ENCODE measurements around the gene KRT20. TPM values are rescaled to one million over a fixed set of nuclear protein-coding genes. Genes with fewer than 3 reads are reported as not detected.
"Not testable (repeated sequence)": the region's sequence is repeated elsewhere in the genome, so short reads cannot be mapped to it uniquely, and the experiment has no call there.

KRT20 gene
- total RNA-seq, 2 experiments from 2014 or later: not detected

- H3K27ac ChIP-seq (ENCODE audit: low read depth, low read length, poor library complexity, severe bottlenecking): no peak overlapping the region
- H3K79me2 ChIP-seq (ENCODE audit: insufficient read depth, low read depth, low read length): no peaks in the 10 kb centered on the region
- no peaks in the 10 kb centered on the region for H3K9me3 ChIP-seq (ENCODE audit: low read length)
- no peak overlapping the region for H3K4me2 ChIP-seq (ENCODE audit: low read length)
- BruUV-seq (replicated peaks): no TSS peak
- no peak for DNase-seq (ENCODE audit: low spot score)
- no peaks in the 10 kb centered on the region for H3K4me1 ChIP-seq (ENCODE audit: insufficient read depth, low read length, poor library complexity, severe bottlenecking)
- intact Hi-C loops (cut with micrococcal nuclease; ENCODE audit: unreplicated experiment): no loop called here
- ChIA-PET CTCF (ENCODE audit: unreplicated experiment) (no interaction called here), POLR2A (no interaction called here)
- H3K4me3 ChIP-seq (ENCODE audit: low read depth, low read length, poor library complexity, severe bottlenecking): no peak overlapping the region
- H3K9me2 ChIP-seq (ENCODE audit: insufficient read depth, low read length): no peaks in the 10 kb centered on the region
- TF ChIP-seq CTCF (conservative IDR thresholded peaks at IDR 0.05; ENCODE audit: low read length): no peak
- no peak for TF ChIP-seq EZH2phosphoT487 (IDR thresholded peaks at IDR 0.05; ENCODE audit: borderline replicate concordance, low read depth, low read length)
- no peaks in the 10 kb centered on the region for H3K36me3 ChIP-seq (ENCODE audit: insufficient read depth, low read length)
- no peak overlapping the region for H2AFZ ChIP-seq (ENCODE audit: low read length)
- H4K20me1 ChIP-seq (ENCODE audit: insufficient read depth, low read length): no peaks in the 10 kb centered on the region
Observed at GRCh38 chr17:40859536-40859935, 25.5 kb downstream of the KRT20 start.

- POLR2A ChIA-PET: interaction anchor here (0.5 kb wide), 1 partner anchor 29 kb away, joined by 3 read pairs; no protein-coding TSS in a partner anchor
- H3K9me3 ChIP-seq (ENCODE audit: low read length); BruUV-seq (replicated peaks); H3K4me1 ChIP-seq (ENCODE audit: insufficient read depth, low read length, poor library complexity, severe bottlenecking); H3K9me2 ChIP-seq (ENCODE audit: insufficient read depth, low read length); H3K4me3 ChIP-seq (ENCODE audit: low read depth, low read length, poor library complexity, severe bottlenecking); H3K4me2 ChIP-seq (ENCODE audit: low read length); H4K20me1 ChIP-seq (ENCODE audit: insufficient read depth, low read length); H3K36me3 ChIP-seq (ENCODE audit: insufficient read depth, low read length); intact Hi-C loops (cut with micrococcal nuclease; ENCODE audit: unreplicated experiment); H3K27ac ChIP-seq (ENCODE audit: low read depth, low read length, poor library complexity, severe bottlenecking); H3K79me2 ChIP-seq (ENCODE audit: insufficient read depth, low read depth, low read length); DNase-seq (ENCODE audit: low spot score); H2AFZ ChIP-seq (ENCODE audit: low read length); CTCF ChIA-PET (ENCODE audit: unreplicated experiment): not testable (repeated sequence)
Observed at GRCh38 chr17:40858667-40859066, 26.4 kb downstream of the KRT20 start.

- intact Hi-C loops (cut with micrococcal nuclease; ENCODE audit: unreplicated experiment): no loop called here
Observed at GRCh38 chr17:40857535-40857934, 27.5 kb downstream of the KRT20 start.

More at GRCh38 chr17:40857535-40857934, 27.5 kb downstream of the KRT20 start:
- Histone ChIP-seq H3K9me3 (ENCODE audit: low read length) (no peaks in the 10 kb centered on the region), H2AFZ (ENCODE audit: low read length) (no peak overlapping the region), H3K79me2 (ENCODE audit: insufficient read depth, low read depth, low read length) (no peaks in the 10 kb centered on the region), H3K9me2 (ENCODE audit: insufficient read depth, low read length) (no peaks in the 10 kb centered on the region), H3K4me2 (ENCODE audit: low read length) (no peak overlapping the region), H3K4me1 (ENCODE audit: insufficient read depth, low read length, poor library complexity, severe bottlenecking) (no peaks in the 10 kb centered on the region), H3K27ac (ENCODE audit: low read depth, low read length, poor library complexity, severe bottlenecking) (no peak overlapping the region), H3K36me3 (ENCODE audit: insufficient read depth, low read length) (no peaks in the 10 kb centered on the region), H4K20me1 (ENCODE audit: insufficient read depth, low read length) (no peaks in the 10 kb centered on the region), H3K4me3 (ENCODE audit: low read depth, low read length, poor library complexity, severe bottlenecking) (no peak overlapping the region)
- no TSS peak for BruUV-seq (replicated peaks)
- ChIA-PET POLR2A (no interaction called here), CTCF (ENCODE audit: unreplicated experiment) (no interaction called here)
- no peak for DNase-seq (ENCODE audit: low spot score)
- TF ChIP-seq CTCF (conservative IDR thresholded peaks at IDR 0.05; ENCODE audit: low read length): no peak
- no peak for TF ChIP-seq EZH2phosphoT487 (IDR thresholded peaks at IDR 0.05; ENCODE audit: borderline replicate concordance, low read depth, low read length)
